Kidney (tissue), 14 donors: ENCODE results near the gene OR2V1. TPM values are rescaled to one million over a fixed set of nuclear protein-coding genes. Genes with fewer than 3 reads are reported as not detected.
A peak's percentile ranks its signal among the peaks of the same experiment; 100 is the strongest.

Source experiments
- DNase-seq, 5 donors: peaks; one replicate each; pipeline ENCODE4 v3.0.0-alpha.2; 2013 to 2020
- FAIRE-seq: peaks from 2 replicates; lab custom pipeline; 2012; peaks lifted over from hg19 to GRCh38; lab: Jason Lieb, UNC
- H3K27ac ChIP-seq, 2 donors: one replicate each; pipeline ENCODE4 v1.7.0; 2013; ENCODE audit warnings: low read depth in 2 of 2, low read length in 2 of 2, inconsistent platforms in 1 of 2
- H3K27me3 ChIP-seq: one replicate; pipeline ENCODE4 v1.7.1; 2013; ENCODE audit warnings: low read length, inconsistent platforms; ENCODE audit not compliant: control insufficient read depth, insufficient read depth
- H3K36me3 ChIP-seq, 3 donors: one replicate each; pipeline versions ENCODE4 v1.7.0 to v1.7.1; 2013; ENCODE audit warnings: low read length in 3 of 3, control low read depth in 1 of 3, inconsistent platforms in 1 of 3; ENCODE audit not compliant: insufficient read depth in 3 of 3, control insufficient read depth in 2 of 3
- H3K4me1 ChIP-seq, 3 donors: one replicate each; pipeline versions ENCODE4 v1.7.0 to v1.7.1; 2013; ENCODE audit warnings: low read length in 3 of 3, inconsistent platforms in 1 of 3, low read depth in 1 of 3; ENCODE audit not compliant: control insufficient read depth in 2 of 3, insufficient read depth in 2 of 3
- H3K4me3 ChIP-seq, 3 donors: one replicate each; pipeline versions ENCODE4 v1.7.0 to v1.8.1; 2013; ENCODE audit warnings: low read length in 3 of 3, control low read depth in 1 of 3, inconsistent platforms in 1 of 3
- H3K9ac ChIP-seq, 3 donors: one replicate each; pipeline versions ENCODE4 v1.7.0 to v1.7.1; 2013; ENCODE audit warnings: low read length in 3 of 3, control low read depth in 1 of 3, inconsistent platforms in 1 of 3
- H3K9me3 ChIP-seq, 3 donors: one replicate each; pipeline versions ENCODE4 v1.7.0 to v1.7.1; 2013; ENCODE audit warnings: low read length in 3 of 3, control low read depth in 1 of 3, inconsistent platforms in 1 of 3; ENCODE audit not compliant: control insufficient read depth in 2 of 3, insufficient read depth in 1 of 3
- intact Hi-C: fragments of 100-400 bp; cut with DNase I; formaldehyde crosslinking; loops from one replicate; pipeline ENCODE4 v1.11.1; 2022
- polyA plus RNA-seq: library from polyadenylated mRNA; stranded (reverse); fragments of 350-450 nt; fragmentation: Illumina TruSeq; extraction: RNeasy Lipid Tissue Mini Kit (QIAGEN cat#74804); gene quantifications from one replicate; pipeline ENCODE4 v1.2.3, GENCODE V29; 2014; ENCODE audit warnings: low read depth, low replicate concordance; ENCODE audit not compliant: insufficient read depth
- total RNA-seq: library from RNA; stranded (reverse); fragmentation: NEBNext Ultra II Directional; extraction: Animal tissue kit (Norgen Biotek cat#: 25700); gene quantifications from one replicate; pipeline ENCODE4 v1.2.1, GENCODE V29; 2021
- TF ChIP-seq, protein P1 (sequence below): IDR thresholded peaks from 3 replicates; pipeline ENCODE4 v1.5.1; 2012; ENCODE audit warnings: mild to moderate bottlenecking, moderate library complexity, borderline replicate concordance; ENCODE audit not compliant: insufficient read depth; ENCODE audit errors: extremely low read depth
- donor health status: control.
- donor health status: control.
- donor health status: control.
- donor health status: control.
- donor health status: control.
- donor health status: DM: yes; HTN: yes; CAD: no.
- donor health status: Normal renal cell carcinoma (clear cell type).

The OR2V1 gene
- total and polyA plus RNA-seq, 2 donors from 2014 or later, result not detected

DNA sequence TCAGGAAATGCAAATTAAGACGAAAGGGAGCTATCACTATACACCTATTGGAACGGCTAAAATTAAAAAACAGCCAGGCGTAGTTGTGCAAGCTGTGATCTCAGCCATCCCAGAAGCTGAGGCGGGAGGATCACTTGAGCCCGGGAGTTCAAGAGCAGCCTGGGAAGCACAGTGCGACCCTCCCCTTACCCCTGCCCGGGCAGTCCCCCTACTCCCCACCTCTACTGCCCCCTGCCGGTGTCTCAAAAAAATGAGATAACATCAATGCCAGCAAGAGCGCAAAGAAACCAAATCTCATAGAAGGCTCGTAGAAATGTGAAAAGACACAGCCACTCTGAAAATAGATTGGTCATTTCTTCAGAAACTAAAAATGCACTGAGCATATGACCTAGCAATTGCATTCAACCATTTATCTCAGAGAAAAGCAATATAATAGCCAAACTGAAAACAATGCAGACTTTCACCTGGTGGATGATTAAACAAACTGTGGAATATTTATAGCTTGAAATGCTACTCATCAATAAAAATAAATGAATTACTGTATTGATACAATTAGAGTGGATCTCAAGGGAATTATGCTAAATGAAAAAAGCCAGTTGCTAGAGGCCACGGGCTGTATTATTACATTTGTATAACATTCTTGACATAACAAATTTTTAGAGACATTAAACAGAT lies 37.0 kb upstream of the OR2V1 start:
- FAIRE-seq, result no peak

DNA sequence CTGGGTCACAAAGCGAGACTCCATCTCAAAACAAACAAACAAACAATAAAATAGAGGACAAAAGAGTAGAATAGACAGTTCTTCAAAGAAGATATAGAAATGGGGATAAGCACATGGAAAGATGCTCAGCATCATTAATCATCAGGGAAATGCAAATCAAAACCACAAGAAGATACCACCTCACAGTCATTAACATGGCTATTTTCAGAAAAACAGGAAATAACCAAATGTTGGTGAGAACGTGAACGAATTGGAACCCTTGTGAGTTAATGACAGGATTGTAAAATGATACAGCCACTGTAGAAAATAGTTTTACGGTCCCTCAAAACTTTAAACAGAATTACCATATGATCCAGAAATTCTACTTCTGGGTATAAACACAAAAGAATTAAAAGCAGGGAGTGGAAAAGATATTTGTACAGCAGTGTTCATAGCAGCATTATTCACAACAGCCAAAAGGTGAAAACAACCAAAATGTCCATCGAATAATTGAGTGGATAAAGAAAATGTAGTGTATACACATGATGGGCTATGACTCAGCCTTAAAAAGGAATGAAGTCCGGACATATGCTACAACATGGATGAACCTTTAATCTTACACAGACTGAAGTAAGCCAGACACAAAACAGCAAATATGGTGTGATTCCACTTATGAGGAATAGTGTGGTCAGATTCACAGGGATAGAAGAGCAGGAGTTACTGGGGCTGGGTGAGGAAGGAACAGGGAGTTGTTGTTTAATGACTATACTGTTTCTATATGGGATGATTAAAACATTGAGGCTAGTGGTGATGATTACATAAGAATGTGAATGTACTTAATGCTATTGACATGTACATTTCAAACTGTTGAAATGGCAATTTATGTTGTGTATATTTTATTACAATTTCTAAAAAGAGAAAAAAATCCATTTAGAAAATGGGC lies 36.1 kb upstream of the OR2V1 start:
- H3K4me1 ChIP-seq, result no peaks in the 10 kb centered on the region
- peaks cover 41% of the 10 kb centered on the region for H3K27me3 ChIP-seq
- no peak for FAIRE-seq
- no peak overlapping the region for H3K27ac ChIP-seq
- H3K9ac ChIP-seq, result no peak overlapping the region
- DNase-seq, result no peak
- no peaks in the 10 kb centered on the region for H3K36me3 ChIP-seq
- no peak overlapping the region for H3K4me3 ChIP-seq
- intact Hi-C loops, result no loop called here
- no peaks in the 10 kb centered on the region for H3K9me3 ChIP-seq
- TF ChIP-seq, protein P1, sequence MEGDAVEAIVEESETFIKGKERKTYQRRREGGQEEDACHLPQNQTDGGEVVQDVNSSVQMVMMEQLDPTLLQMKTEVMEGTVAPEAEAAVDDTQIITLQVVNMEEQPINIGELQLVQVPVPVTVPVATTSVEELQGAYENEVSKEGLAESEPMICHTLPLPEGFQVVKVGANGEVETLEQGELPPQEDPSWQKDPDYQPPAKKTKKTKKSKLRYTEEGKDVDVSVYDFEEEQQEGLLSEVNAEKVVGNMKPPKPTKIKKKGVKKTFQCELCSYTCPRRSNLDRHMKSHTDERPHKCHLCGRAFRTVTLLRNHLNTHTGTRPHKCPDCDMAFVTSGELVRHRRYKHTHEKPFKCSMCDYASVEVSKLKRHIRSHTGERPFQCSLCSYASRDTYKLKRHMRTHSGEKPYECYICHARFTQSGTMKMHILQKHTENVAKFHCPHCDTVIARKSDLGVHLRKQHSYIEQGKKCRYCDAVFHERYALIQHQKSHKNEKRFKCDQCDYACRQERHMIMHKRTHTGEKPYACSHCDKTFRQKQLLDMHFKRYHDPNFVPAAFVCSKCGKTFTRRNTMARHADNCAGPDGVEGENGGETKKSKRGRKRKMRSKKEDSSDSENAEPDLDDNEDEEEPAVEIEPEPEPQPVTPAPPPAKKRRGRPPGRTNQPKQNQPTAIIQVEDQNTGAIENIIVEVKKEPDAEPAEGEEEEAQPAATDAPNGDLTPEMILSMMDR, result no peak

More for the DNA sequence above, 37.0 kb upstream of the OR2V1 start:
- Histone ChIP-seq H3K27me3 (peaks cover 49% of the 10 kb centered on the region), H3K4me3 (no peak overlapping the region), H3K36me3 (no peaks in the 10 kb centered on the region), H3K9ac (no peak overlapping the region), H3K9me3 (no peaks in the 10 kb centered on the region), H3K27ac (no peak overlapping the region), H3K4me1 (no peaks in the 10 kb centered on the region)
- intact Hi-C loops, result no loop called here
- DNase-seq, result peak in 3 of 5 donors; percentile 46 to 64 (median 59)
- TF ChIP-seq, protein P1, result no peak

DNA sequence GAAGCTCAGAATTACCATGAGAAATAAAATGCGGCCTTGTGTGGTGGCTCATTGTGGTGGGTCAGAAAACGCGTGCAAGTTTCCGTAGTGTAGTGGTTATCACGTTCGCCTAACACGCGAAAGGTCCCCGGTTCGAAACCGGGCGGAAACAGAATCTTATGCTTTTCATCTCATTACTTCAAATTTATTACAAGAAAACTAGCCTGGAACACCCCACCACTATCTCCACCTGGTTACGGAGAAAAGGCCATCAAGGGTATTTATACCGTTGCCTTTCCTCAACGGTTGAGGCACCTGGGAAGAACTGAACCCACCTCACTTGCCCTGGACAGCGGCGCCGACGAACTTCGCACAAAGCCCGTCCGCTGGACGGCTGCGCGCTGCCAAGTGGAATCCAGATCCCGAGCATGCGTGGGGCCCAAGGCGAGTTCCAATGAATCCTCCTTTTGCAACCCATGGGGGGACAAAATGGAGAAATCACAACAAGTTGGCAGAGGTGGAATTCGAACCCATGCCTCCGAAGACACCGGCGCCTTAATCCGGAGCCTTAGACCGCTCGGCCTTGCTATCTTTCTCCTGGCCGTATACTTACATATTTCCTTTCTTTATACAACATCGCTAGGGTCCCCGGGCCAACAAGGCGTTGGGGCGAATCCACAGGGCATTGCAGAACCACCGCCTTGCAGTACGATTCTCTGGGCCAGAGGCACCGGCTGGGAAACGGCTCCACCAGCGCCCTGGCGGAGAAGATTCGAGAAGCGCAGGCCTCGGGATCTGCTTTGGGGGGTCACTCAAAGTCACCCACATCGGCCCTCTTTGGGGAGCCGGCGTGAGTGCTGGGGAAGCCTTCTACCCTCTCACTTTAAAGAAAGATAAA lies 33.3 kb upstream of the OR2V1 start:
- intact Hi-C loops, result no loop called here

More for the DNA sequence above, 33.3 kb upstream of the OR2V1 start:
- H3K9ac ChIP-seq, result no peak overlapping the region
- TF ChIP-seq, protein P1, result no peak
- DNase-seq, result no peak
- H3K27ac ChIP-seq, result no peak overlapping the region
- H3K9me3 ChIP-seq, result no peaks in the 10 kb centered on the region
- H3K4me3 ChIP-seq, result no peak overlapping the region
- peaks cover 20% of the 10 kb centered on the region for H3K27me3 ChIP-seq
- FAIRE-seq, result no peak
- H3K4me1 ChIP-seq, result peaks cover 0 to 4% (median 0%) of the 10 kb centered on the region in 3 donors
- no peaks in the 10 kb centered on the region for H3K36me3 ChIP-seq
